ENCODE data around the gene NXT1. TPM values are rescaled to one million over a fixed set of nuclear protein-coding genes. Genes with fewer than 3 reads are reported as not detected.

The NXT1 gene
- total and polyA plus RNA-seq, 12 donors: 9.2 to 43.8 (median 17.2) TPM

DNA sequence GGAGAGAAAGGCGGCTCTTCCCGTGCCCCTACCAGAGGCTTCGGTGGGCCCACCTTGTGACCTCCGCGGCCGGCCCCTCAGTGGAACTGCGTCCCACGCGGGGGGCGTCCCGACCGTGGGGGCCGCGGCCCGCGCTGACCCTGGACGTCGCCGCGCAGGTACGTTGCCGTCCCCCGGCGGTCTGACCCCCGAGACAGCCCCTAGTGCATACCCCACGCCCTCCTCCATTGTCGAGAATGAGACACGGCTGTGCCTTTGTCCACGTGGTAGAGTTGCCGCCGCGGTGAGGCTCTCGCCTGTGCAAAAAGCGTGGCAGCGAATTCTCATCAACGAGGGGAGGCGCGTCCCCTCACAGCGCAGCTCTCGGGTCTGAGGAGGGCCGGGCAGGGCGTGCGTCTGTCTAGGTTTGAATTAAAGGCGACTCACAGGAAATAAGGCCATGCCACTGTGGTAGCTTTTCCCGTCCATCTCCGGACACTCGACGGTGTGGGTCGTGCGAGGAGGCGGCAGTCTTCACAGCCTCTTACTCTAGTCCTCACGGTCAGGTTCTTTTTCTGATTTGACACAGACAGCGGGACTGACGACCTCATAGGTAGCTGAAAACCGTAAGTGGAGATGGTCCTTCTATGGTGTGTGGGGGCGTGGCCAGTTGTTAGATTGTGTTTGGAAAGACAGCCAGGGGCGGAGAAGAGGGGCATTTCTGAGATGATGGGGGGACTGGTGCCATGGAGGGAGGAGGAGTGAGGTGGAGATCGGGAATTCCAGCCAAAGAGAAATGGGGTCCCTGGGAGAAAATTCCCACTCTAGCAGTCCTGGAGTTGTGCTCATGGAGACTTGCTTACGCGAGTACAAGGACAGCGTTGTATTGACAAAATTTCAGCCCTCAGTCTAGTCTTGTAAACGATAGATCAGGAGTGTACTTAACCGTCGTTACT is 580 bp downstream of the NXT1 start:
- no peaks in the 10 kb centered on the region for H3K27me3 ChIP-seq
- peak overlapping the region; percentile 32 to 100 (median 99) for H3K27ac ChIP-seq
- H3K36me3 ChIP-seq (replicated peaks in 1 of 2): peaks cover 0 to 10% of the 10 kb centered on the region in 2 donors
- DNase-seq: peak; percentile 47 to 75 (median 60)
- peak overlapping the region; percentile 61 to 96 (median 78) for H3K4me3 ChIP-seq
- peaks cover 0 to 24% of the 10 kb centered on the region in 2 donors for H3K4me1 ChIP-seq (replicated peaks in 1 of 2)
- TF ChIP-seq POLR2A (IDR thresholded peaks at IDR 0.05): no peak
- TF ChIP-seq CTCF (IDR thresholded peaks at IDR 0.05): no peak
- intact Hi-C loops (cut with DNase I): loop anchor here in 1 of 2 donors (10.0 kb wide), 1 partner anchor 284 kb away; the partner anchor contains the start of gene CST3
- WGBS, 4 donors: 1 to 5% (median 2%) methylated on average over 20 to 64 of the region's 64 CpGs
- no peaks in the 10 kb centered on the region for H3K9me3 ChIP-seq (replicated peaks in 1 of 3)

DNA sequence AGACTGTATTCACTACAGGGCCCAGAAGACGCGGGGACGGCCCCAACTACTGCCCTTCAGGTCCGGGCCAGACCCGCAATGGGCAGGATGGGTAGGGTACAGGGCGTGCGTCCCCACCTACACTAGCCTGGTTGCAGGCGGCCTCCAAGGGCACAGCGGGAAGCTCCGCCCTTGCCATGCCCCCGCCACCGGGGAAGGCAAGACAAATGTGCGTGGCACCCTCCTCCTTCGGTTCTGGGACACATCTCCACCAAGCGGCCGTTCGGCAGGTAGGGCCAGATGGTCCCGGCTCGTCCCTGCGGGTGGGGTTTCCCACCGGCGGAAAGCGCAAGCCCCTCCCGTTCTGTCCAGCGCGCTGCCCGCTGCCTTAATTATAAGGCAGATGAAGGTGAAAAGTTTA is 5.6 kb downstream of the NXT1 start:
- peak in 1 of 2 donors; percentile 27 for TF ChIP-seq POLR2A (IDR thresholded peaks at IDR 0.05)
- TF ChIP-seq CTCF (IDR thresholded peaks at IDR 0.05): no peak
- Histone ChIP-seq H3K9me3 (replicated peaks in 1 of 3) (no peaks in the 10 kb centered on the region), H3K4me1 (replicated peaks in 1 of 2) (peaks cover 5 to 27% of the 10 kb centered on the region in 2 donors), H3K36me3 (replicated peaks in 1 of 2) (peaks cover 0 to 10% of the 10 kb centered on the region in 2 donors), H3K27me3 (no peaks in the 10 kb centered on the region), H3K27ac (peak overlapping the region in 2 of 5 donors; percentile 94 to 98), H3K4me3 (no peak overlapping the region)
- intact Hi-C loops (cut with DNase I): loop anchor here in 1 of 2 donors (10.0 kb wide), 1 partner anchor 279 kb away; the partner anchor contains the start of gene CST3
- peak in 4 of 7 donors; percentile 40 to 54 (median 47) for DNase-seq
- 60 to 78% (median 63%) methylated on average over 23 to 27 of the region's 27 CpGs for WGBS, 4 donors

- peaks cover 0 to 10% of the 10 kb centered on the region in 2 donors for H3K36me3 ChIP-seq (replicated peaks in 1 of 2)
- WGBS, 4 donors: 0 to 2% (median 0%) methylated on average over 18 to 71 of the region's 71 CpGs
- intact Hi-C loops (cut with DNase I): loop anchor here in 1 of 2 donors (10.0 kb wide), 1 partner anchor 277 kb away; the partner anchor contains the start of gene CST3
- DNase-seq: peak; percentile 100
- H3K27ac ChIP-seq: peak overlapping the region; percentile 86 to 98 (median 92)
- H3K9me3 ChIP-seq (replicated peaks in 1 of 3): no peaks in the 10 kb centered on the region
- TF ChIP-seq CTCF (IDR thresholded peaks at IDR 0.05) (peak in 1 of 6 experiments; percentile 22), POLR2A (IDR thresholded peaks at IDR 0.05) (peak; percentile 90 to 95)
- H3K27me3 ChIP-seq: no peaks in the 10 kb centered on the region
- H3K4me3 ChIP-seq: peak overlapping the region; percentile 12 to 66 (median 34)
- peaks cover 11 to 14% of the 10 kb centered on the region in 2 donors for H3K4me1 ChIP-seq (replicated peaks in 1 of 2)
Measured at GRCh38 chr20:23357767-23358562, 7.4 kb downstream of the NXT1 start.
